Stomach smooth muscle (tissue), 2 donors: ENCODE data around the gene TAF6L.

Experiments
- H3K27ac ChIP-seq: one replicate; pipeline ENCODE4 v1.7.0; 2013; ENCODE audit warnings: mild to moderate bottlenecking, low read length, inconsistent platforms
- H3K27me3 ChIP-seq, 2 donors: one replicate each; pipeline ENCODE4 v1.7.0; 2013; ENCODE audit warnings: low read length in 2 of 2; ENCODE audit not compliant: insufficient read depth in 2 of 2, control insufficient read depth in 1 of 2
- H3K36me3 ChIP-seq, 2 donors: one replicate each; pipeline ENCODE4 v1.7.0; 2013; ENCODE audit warnings: low read length in 2 of 2; ENCODE audit not compliant: control insufficient read depth in 2 of 2, insufficient read depth in 2 of 2
- H3K4me1 ChIP-seq: one replicate; pipeline ENCODE4 v1.7.0; 2013; ENCODE audit warnings: low read length; ENCODE audit not compliant: control insufficient read depth, insufficient read depth
- H3K4me3 ChIP-seq, 2 donors: one replicate each; pipeline ENCODE4 v1.7.0; 2013; ENCODE audit warnings: low read length in 2 of 2
- H3K9ac ChIP-seq, 2 donors: one replicate each; pipeline ENCODE4 v1.7.0; 2013; ENCODE audit warnings: low read length in 2 of 2, mild to moderate bottlenecking in 1 of 2
- H3K9me3 ChIP-seq, 2 donors: one replicate each; pipeline ENCODE4 v1.7.0; 2013; ENCODE audit warnings: low read length in 2 of 2; ENCODE audit not compliant: control insufficient read depth in 2 of 2
- donor health status: healthy.
- donor health status: Pancreatic carcinoma.

Gene TAF6L

GRCh38 chr11:62791501-62792201 is 20.5 kb downstream of the TAF6L start, which contains the start of gene TMEM223:
TMEM223 (minus strand) TSS chr11:62792006; CDS start chr11:62791994, 12 bp downstream.
- peak within 1 kb of the TSS; percentile 71 to 97 for H3K4me3 ChIP-seq
- peaks cover 44 to 45% of the 10 kb centered on the region in 2 donors for H3K36me3 ChIP-seq
- H3K9ac ChIP-seq, result peak within 1 kb of the TSS; percentile 67 to 73
- H3K4me1 ChIP-seq, result peaks cover 39% of the 10 kb centered on the region
- H3K9me3 ChIP-seq, result no peaks in the 10 kb centered on the region
- peak within 1 kb of the TSS; percentile 88 for H3K27ac ChIP-seq
- no peaks in the 10 kb centered on the region for H3K27me3 ChIP-seq

DNA sequence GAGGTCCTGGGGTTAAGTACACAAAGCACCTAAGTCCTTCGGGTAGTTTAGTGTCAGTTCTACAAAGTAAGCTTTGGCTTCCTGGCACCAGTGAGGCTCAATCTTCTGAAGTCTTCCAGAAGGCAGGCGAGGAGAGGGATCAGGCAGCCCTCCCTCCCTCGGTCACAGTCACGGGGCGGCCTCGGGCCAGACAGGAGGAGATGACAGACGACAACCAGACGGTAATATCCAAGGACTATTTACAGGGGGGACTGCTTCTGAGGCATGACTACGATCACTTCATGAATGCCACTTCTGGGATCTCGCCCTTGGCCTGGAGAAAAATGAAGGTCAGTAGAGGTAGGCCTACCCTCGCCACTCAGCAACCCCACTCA is 21.0 kb downstream of the TAF6L start:
- Histone ChIP-seq H3K27me3 (no peaks in the 10 kb centered on the region), H3K9me3 (no peaks in the 10 kb centered on the region), H3K36me3 (peaks cover 46 to 48% of the 10 kb centered on the region in 2 donors), H3K4me3 (peak overlapping the region; percentile 17 to 97), H3K9ac (peak overlapping the region; percentile 57 to 62), H3K4me1 (peaks cover 39% of the 10 kb centered on the region), H3K27ac (peak overlapping the region; percentile 88)

DNA sequence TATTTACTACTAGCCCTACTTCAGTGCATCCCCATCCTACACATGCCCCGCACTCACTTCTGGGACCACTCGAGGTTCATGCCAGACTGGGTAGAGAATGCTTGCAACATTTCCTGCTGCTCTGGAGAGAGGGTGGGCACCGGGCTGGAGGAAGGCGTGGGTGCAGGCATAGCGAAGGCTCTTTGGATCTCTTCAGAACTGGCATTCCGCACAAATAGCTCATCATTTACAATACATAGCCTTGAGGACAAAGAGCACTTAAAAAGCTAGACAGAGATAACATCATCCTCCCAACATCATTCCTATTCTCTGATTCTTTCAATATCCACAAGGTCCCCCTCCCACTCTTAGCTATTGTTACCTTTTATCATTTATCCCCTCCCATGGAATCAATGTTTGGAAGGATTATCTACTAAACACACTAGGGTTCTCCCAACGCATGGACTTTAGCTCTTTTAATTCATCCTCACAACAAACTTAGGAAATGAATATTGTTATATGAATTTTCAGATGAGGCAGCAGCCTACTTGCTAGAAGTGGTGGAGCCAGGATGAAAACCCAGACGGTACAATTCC is 23.1 kb downstream of the TAF6L start:
- H3K4me1 ChIP-seq, result peaks cover 24% of the 10 kb centered on the region
- no peak overlapping the region for H3K9ac ChIP-seq
- H3K4me3 ChIP-seq, result no peak overlapping the region
- H3K27ac ChIP-seq, result no peak overlapping the region
- H3K9me3 ChIP-seq, result no peaks in the 10 kb centered on the region
- no peaks in the 10 kb centered on the region for H3K27me3 ChIP-seq
- H3K36me3 ChIP-seq, result peaks cover 56 to 58% of the 10 kb centered on the region in 2 donors

- no peak overlapping the region for H3K9ac ChIP-seq
- no peak overlapping the region for H3K27ac ChIP-seq
- H3K36me3 ChIP-seq, result peaks cover 65 to 67% of the 10 kb centered on the region in 2 donors
- H3K27me3 ChIP-seq, result no peaks in the 10 kb centered on the region
- H3K4me3 ChIP-seq, result no peak overlapping the region
- peaks cover 10% of the 10 kb centered on the region for H3K4me1 ChIP-seq
- H3K9me3 ChIP-seq, result no peaks in the 10 kb centered on the region
These were observed 25.1 kb downstream of the TAF6L start for GRCh38 chr11:62796281-62796680.

- no peak overlapping the region for H3K27ac ChIP-seq
- no peaks in the 10 kb centered on the region for H3K27me3 ChIP-seq
- H3K9ac ChIP-seq, result no peak overlapping the region
- H3K4me1 ChIP-seq, result peaks cover 17% of the 10 kb centered on the region
- peaks cover 74 to 76% of the 10 kb centered on the region in 2 donors for H3K36me3 ChIP-seq
- no peaks in the 10 kb centered on the region for H3K9me3 ChIP-seq
- H3K4me3 ChIP-seq, result no peak overlapping the region
These were observed 28.3 kb downstream of the TAF6L start for GRCh38 chr11:62799486-62799885.

GRCh38 chr11:62801071-62801470 is 29.9 kb downstream of the TAF6L start:
- Histone ChIP-seq H3K4me1 (peaks cover 25% of the 10 kb centered on the region), H3K27me3 (no peaks in the 10 kb centered on the region), H3K4me3 (no peak overlapping the region), H3K27ac (no peak overlapping the region), H3K9ac (peak overlapping the region in 1 of 2 donors; percentile 5), H3K36me3 (peaks cover 60 to 61% of the 10 kb centered on the region in 2 donors), H3K9me3 (no peaks in the 10 kb centered on the region)

DNA sequence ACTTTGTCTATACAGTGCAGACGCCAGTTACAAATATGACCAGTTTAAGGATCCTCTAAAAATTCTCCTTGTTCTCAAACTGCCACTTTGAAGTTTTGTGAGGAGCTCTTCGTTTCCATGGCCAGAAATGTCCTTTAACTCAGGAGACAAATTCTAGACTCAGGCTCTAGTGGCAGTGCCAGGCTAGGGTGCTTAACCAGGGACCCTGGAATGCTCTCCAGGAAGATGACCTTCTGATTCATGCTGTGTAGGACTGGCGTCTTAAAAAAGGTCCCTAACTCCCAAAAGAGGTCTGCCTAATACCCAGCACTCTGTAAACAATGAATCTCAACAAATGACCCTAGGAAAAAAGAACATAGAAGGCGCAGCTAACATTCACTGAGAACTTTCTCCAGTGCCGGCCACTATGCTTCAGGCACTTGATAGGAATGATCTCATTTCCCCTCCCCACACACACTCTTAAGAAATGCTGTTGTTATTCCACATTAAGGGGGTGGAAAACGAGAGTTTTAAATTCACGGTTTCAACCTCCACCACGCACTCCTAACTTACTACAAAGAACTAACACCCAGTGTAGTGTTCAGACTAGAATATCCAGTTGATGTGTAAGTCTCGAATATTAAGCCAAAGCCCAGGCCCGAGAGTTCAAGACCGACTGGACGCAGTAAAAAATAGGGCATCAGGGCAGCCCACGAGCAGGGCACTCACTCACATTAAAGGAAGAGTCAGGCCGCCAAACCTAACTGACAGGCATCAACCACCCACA is 33.3 kb downstream of the TAF6L start:
- H3K27me3 ChIP-seq, result no peaks in the 10 kb centered on the region
- peaks cover 38 to 39% of the 10 kb centered on the region in 2 donors for H3K36me3 ChIP-seq
- H3K9me3 ChIP-seq, result no peaks in the 10 kb centered on the region
- peak overlapping the region; percentile 90 to 94 for H3K9ac ChIP-seq
- H3K27ac ChIP-seq, result peak overlapping the region; percentile 87
- peak overlapping the region; percentile 77 to 98 for H3K4me3 ChIP-seq
- peaks cover 31% of the 10 kb centered on the region for H3K4me1 ChIP-seq

DNA sequence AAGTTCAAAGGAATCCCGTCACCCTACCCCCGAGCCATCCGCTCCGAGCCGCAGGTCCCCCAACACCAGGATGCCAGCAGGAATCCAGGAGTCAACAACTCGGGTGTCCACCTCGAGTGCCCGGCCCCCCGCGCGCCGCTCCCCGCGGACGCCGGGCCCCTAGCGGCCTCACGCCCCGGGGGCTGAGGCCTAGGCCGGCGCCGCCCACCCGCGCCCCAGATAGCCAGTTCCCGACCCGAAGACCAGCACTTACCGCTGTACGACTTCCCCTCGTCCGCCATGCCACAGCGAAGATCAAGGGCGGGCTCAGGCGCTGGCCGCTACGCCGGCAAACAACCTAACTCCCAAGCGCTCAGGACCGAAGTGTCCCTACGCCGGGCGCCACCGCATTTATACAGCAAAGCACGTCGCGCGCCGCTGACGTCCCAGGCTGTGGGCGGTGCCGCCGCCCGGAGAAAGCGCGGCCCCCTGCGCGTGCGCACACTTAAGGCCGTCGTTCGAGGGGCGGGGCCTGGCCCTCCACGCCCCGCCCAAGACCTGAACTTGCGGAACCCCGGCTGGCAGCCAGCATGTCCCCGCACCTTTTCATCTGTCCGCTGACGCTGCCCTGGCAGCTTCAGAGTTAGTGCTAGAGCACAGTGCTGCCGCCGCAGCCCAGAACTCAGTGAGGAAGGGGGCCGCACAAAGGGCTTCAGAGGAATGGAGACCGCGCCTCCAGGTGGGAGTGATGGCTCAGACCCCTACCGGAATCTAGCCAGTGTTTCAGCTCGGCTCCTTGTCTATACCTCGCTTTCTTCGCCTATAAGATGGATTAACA is 34.1 kb downstream of the TAF6L start, which contains the start of gene NXF1:
Gene NXF1, minus strand, starts transcription at position 365 of the 817 bp plus-strand sequence. Its CDS starts 84 bp downstream, at position 281.
- Histone ChIP-seq H3K9me3 (no peaks in the 10 kb centered on the region), H3K27ac (peak within 1 kb of the TSS; percentile 87), H3K27me3 (no peaks in the 10 kb centered on the region), H3K9ac (peak within 1 kb of the TSS; percentile 90 to 94), H3K4me3 (peak within 1 kb of the TSS; percentile 77 to 98), H3K4me1 (peaks cover 31% of the 10 kb centered on the region), H3K36me3 (peaks cover 30 to 32% of the 10 kb centered on the region in 2 donors)

- Histone ChIP-seq H3K4me3 (peak overlapping the region; percentile 77 to 98), H3K36me3 (peaks cover 23 to 28% of the 10 kb centered on the region in 2 donors), H3K4me1 (peaks cover 31% of the 10 kb centered on the region), H3K9ac (peak overlapping the region; percentile 77 to 90), H3K9me3 (no peaks in the 10 kb centered on the region), H3K27ac (peak overlapping the region; percentile 87), H3K27me3 (no peaks in the 10 kb centered on the region)
These were observed 34.8 kb downstream of the TAF6L start for GRCh38 chr11:62805961-62806441.

DNA sequence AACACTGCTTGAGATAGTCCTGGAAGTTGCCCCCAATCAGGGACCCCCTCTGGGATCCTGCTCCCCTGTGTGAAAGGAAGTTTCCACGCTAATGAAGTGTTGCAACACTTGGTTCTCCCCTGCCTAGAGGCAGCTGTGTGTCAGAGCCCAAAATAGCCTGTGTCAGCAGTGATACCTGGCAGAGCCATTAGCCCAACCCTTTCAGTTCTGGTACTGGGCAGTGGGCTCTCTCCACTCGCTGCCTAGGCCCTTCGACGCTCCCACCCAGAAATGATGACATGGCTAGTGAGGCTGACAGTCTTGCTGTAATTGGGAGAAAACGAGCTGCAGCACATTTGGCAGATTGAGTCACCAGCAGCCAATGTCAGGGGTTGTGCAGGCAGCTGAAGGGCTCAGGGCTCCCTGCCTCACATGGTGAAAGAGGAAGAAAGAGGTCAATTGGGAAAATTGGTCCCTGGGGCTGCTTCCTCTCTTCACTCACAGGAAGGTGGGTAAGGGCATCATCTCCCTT is 35.5 kb downstream of the TAF6L start:
- no peak overlapping the region for H3K4me3 ChIP-seq
- H3K9ac ChIP-seq, result no peak overlapping the region

More for the DNA sequence above, 35.5 kb downstream of the TAF6L start:
- no peaks in the 10 kb centered on the region for H3K9me3 ChIP-seq
- H3K27me3 ChIP-seq, result no peaks in the 10 kb centered on the region
- peaks cover 16 to 21% of the 10 kb centered on the region in 2 donors for H3K36me3 ChIP-seq
- H3K27ac ChIP-seq, result peak overlapping the region; percentile 87
- peaks cover 31% of the 10 kb centered on the region for H3K4me1 ChIP-seq
